GM21423 (cell line): ENCODE results near the gene GPSM3.
"Not testable (repeated sequence)": the region's sequence is repeated elsewhere in the genome, so short reads cannot be mapped to it uniquely, and the experiment has no call there.

Experiments used
- ATAC-seq: cut with Tn5 transposase; IDR thresholded peaks from one replicate; pipeline ENCODE4 v1.9.1; 2021; ENCODE audit warnings: mild to moderate bottlenecking, moderate library complexity; ENCODE audit not compliant: unreplicated experiment

GPSM3 gene

DNA sequence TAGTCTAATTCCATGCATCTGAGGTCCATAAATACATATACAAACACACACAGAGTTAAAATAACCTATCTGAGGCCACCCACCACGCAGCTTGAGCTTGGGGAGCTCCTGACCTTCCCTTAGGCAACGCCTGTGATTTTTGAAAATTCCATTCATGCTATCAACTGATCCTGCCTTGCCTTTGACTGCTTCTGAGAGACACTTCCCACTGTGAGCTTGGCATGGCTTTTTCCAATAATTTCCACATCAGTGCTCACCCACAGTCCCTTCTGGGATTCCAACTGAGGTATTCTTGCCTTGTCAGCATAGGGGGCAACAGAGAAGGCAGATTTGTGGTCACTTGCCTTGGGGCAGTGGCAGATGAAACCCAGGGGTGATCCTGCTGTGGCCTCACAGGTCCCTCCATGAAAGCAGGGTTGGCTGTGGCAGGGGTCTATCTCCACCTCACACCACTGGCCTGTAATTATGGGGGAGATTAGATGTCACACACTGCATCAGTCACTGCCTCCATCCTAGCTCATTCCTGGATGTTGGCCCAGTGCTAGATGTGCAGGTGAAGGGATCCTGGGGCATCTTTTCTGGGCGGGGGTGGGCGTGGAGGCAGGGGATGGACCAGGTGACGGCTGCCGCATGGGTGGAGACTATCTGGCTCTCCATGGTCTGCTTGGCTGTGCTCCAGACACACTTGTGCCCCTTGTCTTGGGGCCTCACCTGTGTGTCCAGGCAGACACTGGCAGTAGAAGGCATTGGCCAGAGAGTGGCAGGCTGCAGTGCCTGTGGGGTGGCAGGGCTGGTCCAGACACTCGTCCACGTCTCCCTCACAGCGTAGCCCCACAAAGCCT lies 11.2 kb upstream of the GPSM3 start:
- no peak for ATAC-seq

DNA sequence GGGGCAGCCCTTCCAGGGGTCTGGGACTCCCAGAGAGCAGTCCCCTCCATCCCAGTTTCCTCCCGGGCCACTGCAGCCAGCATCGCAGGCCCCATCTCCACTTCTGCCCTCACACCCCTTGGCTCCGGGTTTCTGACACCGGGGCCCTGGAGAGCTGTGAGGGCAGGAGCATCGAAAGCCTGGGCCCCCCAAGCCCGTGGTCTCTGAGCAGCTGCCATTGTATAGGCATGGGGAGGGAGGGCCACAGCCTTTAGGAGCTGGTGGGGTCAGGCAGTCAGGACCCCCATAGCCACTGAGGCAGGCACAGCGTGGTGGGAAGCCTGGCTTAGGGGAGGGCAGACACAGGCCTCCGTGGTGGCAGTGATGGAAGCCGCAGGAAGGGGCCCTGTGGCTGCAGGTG lies 9.7 kb upstream of the GPSM3 start:
- no peak for ATAC-seq

DNA sequence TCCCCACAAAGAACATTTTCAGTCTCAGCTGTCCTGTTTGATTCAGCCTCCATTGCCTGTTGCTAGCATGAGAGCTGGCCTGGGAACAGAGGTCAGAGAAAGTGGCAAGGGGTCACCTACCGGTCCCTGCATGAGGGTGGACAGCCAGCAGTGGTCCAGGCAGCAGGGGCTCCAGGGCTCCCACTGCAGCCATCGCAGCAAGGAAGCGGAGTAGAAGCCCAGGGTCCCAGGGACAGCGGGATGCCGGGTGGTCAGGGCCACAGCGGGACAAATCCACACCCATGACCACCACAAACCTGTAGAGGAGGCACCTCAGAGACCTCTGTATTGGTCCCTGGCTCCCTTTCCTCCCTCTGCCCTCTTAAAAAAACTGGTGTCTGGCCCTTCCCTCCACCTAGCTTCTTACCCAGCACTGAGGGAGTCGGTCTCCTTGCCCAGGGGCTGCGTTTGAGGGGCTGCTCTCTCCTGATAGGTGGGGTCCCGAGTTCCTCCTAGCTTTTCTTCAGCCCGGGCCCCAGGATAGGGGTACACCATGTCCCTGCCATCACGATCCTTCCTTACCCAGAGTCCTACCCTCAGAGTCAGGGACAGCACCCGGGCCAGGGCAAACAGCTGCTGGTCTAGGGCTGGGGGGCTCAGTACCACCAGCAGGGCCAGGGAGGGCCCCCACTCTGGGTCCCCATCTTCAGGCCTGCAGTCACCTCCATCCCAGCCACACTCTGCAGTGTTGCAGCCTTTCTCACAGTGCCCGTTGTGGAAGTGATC lies 8.4 kb upstream of the GPSM3 start:
- ATAC-seq = no peak

DNA sequence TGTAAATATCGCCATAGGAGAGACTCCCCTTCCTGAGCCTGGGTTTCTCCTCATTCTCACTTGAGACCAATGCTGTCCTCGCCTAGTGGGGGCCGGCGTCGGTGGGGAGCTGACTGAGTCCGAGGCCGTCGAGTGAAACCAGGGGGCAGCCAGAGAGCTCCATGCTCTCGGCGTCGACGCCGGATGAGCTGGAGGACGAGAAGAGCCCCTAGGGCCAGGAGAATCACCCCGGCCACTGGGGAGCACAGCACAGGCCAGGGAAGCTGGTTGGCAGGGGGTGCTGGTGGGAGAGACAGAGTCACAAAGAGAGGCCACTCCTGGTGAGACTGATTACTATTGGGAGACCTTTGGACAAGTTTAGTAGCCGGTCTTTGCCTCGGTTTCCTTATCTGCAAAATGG lies 6.4 kb upstream of the GPSM3 start:
- ATAC-seq = no peak

GRCh38 chr6:32198345-32198696 lies 5.9 kb upstream of the GPSM3 start:
- no peak for ATAC-seq

- no peak for ATAC-seq
These were observed 4.5 kb upstream of the GPSM3 start for GRCh38 chr6:32196682-32197616.

GRCh38 chr6:32195902-32196681 lies 3.6 kb upstream of the GPSM3 start:
- peak; percentile 14 for ATAC-seq

- ATAC-seq = peak; percentile 71
These were observed 3.1 kb upstream of the GPSM3 start for GRCh38 chr6:32195652-32195901.

GRCh38 chr6:32194825-32195651 lies 2.6 kb upstream of the GPSM3 start:
- peak; percentile 71 for ATAC-seq

- ATAC-seq = no peak
These were observed 1.9 kb upstream of the GPSM3 start for GRCh38 chr6:32194388-32194787.

DNA sequence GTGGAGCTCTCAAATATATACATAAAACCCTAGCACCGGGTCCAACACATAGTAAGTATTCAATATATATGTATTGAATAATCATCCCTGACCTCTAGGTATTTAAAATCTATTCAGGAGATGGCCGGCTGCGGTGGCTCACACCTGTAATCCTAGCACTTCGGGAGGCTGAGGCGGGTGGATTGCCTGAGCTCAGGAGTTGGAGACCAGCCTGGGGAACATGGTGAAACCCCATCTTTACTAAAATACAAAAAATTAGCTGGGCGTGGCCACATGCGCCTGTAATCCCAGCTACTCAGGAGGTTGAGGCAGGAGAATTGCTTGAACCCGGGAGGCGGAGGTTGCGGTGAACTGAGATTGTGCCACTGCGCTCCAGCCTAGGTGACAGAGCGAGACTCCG lies 653 bp upstream of the GPSM3 start:
- ATAC-seq = not testable (repeated sequence)

DNA sequence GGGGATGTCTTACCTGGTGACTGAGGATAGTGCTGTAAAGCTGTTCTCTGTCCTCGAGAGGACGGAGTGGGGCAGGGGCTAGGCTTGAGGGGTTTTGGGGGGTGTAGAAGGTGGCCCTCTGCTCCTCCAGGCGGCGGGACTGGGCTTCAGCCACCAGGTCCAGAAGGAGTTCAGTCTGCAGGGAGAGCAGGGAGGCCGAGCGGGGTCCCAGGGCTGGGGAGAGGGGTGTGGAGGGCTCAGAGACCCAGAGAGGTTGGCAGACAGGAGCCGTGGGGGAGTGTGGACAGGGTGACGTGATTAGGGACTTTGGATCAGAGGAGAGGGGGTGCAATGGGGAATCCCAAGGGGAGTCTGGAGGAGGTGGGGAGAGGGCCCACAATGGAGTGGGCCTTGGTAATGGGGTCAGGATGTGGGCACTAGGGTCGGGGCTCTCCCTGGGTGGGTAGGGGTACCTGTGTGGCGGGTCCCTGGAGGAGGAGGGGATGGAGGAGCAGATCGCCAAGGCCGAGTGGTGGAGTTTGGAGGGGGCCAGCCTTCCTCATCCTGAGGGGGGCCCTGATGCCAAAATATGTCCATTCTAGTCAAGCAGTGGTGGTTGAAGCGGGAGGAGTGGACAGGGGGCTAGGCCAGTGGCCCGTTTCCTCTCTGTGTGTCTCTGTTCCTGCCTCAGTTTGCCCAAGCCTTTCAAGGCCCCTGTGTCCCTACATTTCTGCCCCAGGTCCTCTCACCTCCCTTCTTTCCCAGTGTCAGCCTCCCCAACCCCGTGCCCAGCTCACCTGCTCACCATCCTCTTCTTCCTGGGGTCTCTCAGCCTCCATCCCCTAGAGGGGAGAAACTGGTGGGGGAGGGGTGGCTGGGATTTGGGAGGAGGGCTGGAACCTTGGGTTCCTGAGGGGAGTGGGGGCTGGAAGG lies 491 bp downstream of the GPSM3 start:
- no peak for ATAC-seq

DNA sequence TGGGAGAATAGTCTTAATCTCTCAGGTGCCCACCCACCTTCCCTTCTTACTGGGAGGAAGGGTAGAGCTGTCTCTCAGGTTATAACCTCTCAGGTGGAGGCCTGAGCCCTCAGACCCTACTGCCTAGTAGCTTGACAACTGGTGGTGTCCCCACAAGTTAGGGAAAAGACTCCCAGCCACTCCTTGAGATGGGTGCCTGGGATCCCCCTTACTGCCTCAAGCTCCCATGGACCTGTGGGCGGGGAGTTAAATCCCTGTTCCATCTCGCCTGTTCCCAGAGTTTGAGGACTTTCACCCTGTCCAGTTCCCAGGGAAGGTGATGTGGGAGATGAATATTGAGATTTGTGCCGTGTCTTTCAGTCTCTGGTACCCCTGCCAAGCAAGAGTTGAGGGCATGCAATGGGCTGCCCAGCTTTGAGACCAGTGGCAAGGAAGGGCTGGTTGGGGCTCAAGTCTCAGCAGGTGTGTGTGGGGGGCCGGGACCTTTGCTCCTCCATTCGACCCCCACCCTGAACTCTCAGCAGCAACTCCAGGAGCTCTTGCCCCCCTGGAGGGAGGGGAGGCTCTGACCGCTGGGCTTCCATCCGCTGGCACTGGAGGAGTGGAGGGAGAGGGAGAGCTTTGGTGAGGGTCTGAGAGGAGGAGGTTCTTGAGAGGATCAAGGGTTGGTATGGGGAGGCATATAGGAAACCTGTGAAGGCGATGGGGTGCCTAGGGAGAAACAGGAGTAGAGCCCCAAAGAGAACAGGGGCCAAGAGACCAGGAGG lies 1.3 kb downstream of the GPSM3 start:
- no peak for ATAC-seq

DNA sequence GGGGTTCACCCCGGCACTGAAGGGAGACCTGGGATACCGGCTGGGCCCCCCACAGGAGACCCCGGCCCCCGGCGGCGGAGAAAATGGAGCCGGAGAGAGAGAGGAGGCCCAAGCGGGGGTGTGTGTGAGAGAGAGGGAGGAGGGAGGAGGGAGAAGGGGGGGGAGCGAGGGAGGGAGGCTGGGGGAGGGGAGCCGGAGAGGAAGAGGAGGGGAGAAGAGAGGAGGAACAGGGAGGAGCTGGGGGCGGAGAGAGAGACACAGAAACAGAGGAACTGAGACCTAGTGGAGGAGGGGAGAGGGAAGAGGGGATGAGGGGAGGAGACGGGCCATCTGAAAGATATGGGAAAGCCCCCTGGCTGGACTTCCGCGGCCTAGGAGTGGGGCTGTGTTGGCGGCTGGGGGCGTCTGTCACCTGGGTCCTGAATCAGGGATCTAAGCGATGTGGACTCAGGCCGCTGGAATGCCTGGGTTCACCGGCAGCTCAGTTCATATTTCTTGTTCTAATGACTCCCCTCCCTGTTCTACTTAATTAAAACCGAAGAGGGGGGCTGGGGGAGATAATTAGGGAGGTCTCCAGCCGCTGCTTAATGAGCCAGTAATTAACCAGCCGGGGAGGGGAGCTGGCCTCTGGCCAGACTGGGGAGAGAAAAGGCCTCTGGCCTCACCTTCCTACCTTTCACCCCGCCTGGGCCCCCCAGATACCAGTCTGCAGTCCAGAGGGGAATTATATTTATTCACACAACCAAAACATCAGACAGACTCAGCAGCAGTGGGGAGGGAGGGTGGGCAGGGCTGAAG lies 2.2 kb downstream of the GPSM3 start, which contains the start of gene PBX2:
TSS of gene PBX2 (minus strand) at position 149 of the 798 bp plus-strand sequence. CDS start 287 bp downstream, outside the sequence.
- peak; percentile 61 for ATAC-seq

- ATAC-seq = no peak
These were observed 2.7 kb downstream of the GPSM3 start for GRCh38 chr6:32189742-32190053.

DNA sequence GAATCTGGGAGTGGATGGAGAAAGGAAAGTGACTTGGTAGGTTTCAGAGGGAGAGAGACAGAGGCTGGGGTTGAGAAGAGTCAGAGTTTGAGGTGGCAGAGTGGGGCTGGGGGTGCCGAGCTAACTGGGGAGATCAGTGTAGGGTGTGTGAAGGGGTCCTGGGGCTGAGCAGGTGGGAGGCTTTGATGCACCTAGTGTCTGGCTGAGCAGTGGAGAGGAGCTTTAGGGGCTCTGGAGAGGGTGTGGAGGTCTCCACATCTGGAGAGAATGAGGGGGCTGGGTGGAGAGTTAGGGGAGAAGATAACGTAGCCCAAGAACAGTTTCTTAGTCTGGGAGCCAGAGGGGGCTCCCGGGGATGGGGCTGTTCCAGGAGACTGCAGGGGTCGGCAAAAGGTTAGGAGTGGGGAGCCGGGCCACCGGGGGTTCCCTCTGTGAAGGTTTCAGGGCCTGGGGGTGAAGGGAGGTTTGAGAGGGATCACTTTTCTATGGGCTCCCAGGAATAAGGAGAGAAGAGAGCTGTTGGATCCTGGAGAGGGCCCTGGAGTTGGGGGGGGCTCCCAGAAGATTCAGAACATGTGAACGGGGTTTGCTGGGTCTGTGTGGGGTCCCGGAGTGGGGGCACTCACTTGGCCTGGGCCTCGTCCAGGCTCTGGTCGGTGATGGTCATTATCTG lies 3.2 kb downstream of the GPSM3 start:
- no peak for ATAC-seq
